PC-3 (cell line): ENCODE measurements around the gene TNRC6C. TPM values are rescaled to one million over a fixed set of nuclear protein-coding genes. Genes with fewer than 3 reads are reported as not detected.
"Not testable (repeated sequence)": the region's sequence is repeated elsewhere in the genome, so short reads cannot be mapped to it uniquely, and the experiment has no call there.

ENCODE experiments used
- ATAC-seq: fragments of 200-7000 bp; cut with Tn5 transposase; 2 replicates; pipeline ENCODE4 v1.9.1; 2020; ENCODE audit warnings: mild to moderate bottlenecking, moderate library complexity
- BruUV-seq: library from RNA; stranded (reverse); fragments of 400-500 nt; replicated peaks from 2 replicates; lab custom pipeline; 2021; lab: Mats Ljungman, UMichigan
- CTCF ChIA-PET: fragments of 300-600 bp; sonication (Branson Sonifier 250); formaldehyde crosslinking; loops from one replicate; lab custom pipeline; 2022; ENCODE audit warnings: antibody characterized with exemption; lab: Charles Lee
- POLR2A ChIA-PET: fragments of 300-600 bp; sonication (Branson Sonifier 250); formaldehyde crosslinking; loops from one replicate; lab custom pipeline; 2022; ENCODE audit warnings: antibody characterized with exemption; ENCODE audit not compliant: unreplicated experiment; lab: Charles Lee
- DNase-seq: peaks from one replicate; pipeline ENCODE4 v3.0.0-alpha.2; 2015
- H2AFZ ChIP-seq: fragments of 300-600 bp; sonication (generic); 2 replicates; pipeline ENCODE4 v1.6.0; 2016; ENCODE audit warnings: antibody characterized with exemption, low read length
- H3F3A ChIP-seq: fragments of 300-600 bp; sonication (generic); one replicate; pipeline ENCODE4 v1.6.0; 2017; ENCODE audit warnings: antibody characterized with exemption, low read length, control low read depth, mild to moderate bottlenecking; ENCODE audit not compliant: unreplicated experiment
- H3K27ac ChIP-seq: fragments of 300-600 bp; sonication (generic); 2 replicates; pipeline ENCODE4 v1.5.1; 2016; ENCODE audit warnings: mild to moderate bottlenecking, low read length
- H3K27me3 ChIP-seq: fragments of 300-600 bp; sonication (generic); 2 replicates; pipeline ENCODE4 v1.6.1; 2016; ENCODE audit warnings: low read length, mixed read lengths
- H3K36me3 ChIP-seq: fragments of 300-600 bp; sonication (generic); 2 replicates; pipeline ENCODE4 v1.6.1; 2016; ENCODE audit warnings: low read depth, mixed run types, low read length, mixed read lengths
- H3K4me1 ChIP-seq: fragments of 300-600 bp; sonication (generic); 2 replicates; pipeline ENCODE4 v1.5.1; 2016; ENCODE audit warnings: low read length; ENCODE audit not compliant: insufficient read depth
- H3K4me2 ChIP-seq: fragments of 300-600 bp; sonication (generic); 2 replicates; pipeline ENCODE4 v1.6.0; 2016; ENCODE audit warnings: low read length
- H3K4me3 ChIP-seq: fragments of 300-600 bp; sonication (generic); 2 replicates; pipeline ENCODE4 v1.5.1; 2016; ENCODE audit warnings: mild to moderate bottlenecking, low read length, mixed read lengths
- H3K79me2 ChIP-seq: fragments of 300-600 bp; sonication (generic); 2 replicates; pipeline ENCODE4 v1.6.1; 2017; ENCODE audit warnings: low read length, mixed read lengths
- H3K9ac ChIP-seq: fragments of 300-600 bp; sonication (generic); 2 replicates; pipeline ENCODE4 v1.6.0; 2016; ENCODE audit warnings: mild to moderate bottlenecking, low read length
- H3K9me2 ChIP-seq: fragments of 300-600 bp; sonication (generic); replicated peaks from 2 replicates; pipeline ENCODE4 v1.6.1; 2016; ENCODE audit warnings: mixed run types, low read length, mixed read lengths
- H3K9me3 ChIP-seq: fragments of 300-600 bp; sonication (generic); 2 replicates; pipeline ENCODE4 v1.6.1; 2016; ENCODE audit warnings: low read length, mixed read lengths
- H4K20me1 ChIP-seq: fragments of 300-600 bp; sonication (generic); 2 replicates; pipeline ENCODE4 v1.6.1; 2016; ENCODE audit warnings: low read length, mixed read lengths
- CTCF ChIP-seq: fragments of 300-600 bp; sonication (generic); conservative IDR thresholded peaks from 2 replicates; pipeline ENCODE4 v1.5.1; 2017; ENCODE audit warnings: antibody characterized with exemption, low read depth, mild to moderate bottlenecking, low read length
- EZH2 ChIP-seq: fragments of 300-600 bp; sonication (generic); IDR thresholded peaks from one replicate; pipeline ENCODE4 v1.6.1; 2017; ENCODE audit warnings: antibody characterized with exemption, mild to moderate bottlenecking, low read length; ENCODE audit not compliant: unreplicated experiment
- EZH2phosphoT487 ChIP-seq: fragments of 300-600 bp; sonication (generic); IDR thresholded peaks from 2 replicates; pipeline ENCODE4 v1.6.1; 2018; ENCODE audit warnings: mild to moderate bottlenecking, antibody characterized with exemption, low read length, borderline replicate concordance
- intact Hi-C: fragments of 100-400 bp; cut with micrococcal nuclease; formaldehyde crosslinking; loops from 2 replicates; pipeline ENCODE4 v1.9.0; 2023
- total RNA-seq: library from RNA; depleted of rRNA; stranded (reverse); fragments of >200 nt; gene quantifications from 2 replicates; pipeline ENCODE4 v1.2.3, GENCODE V29; 2014

TNRC6C gene
- total RNA-seq, 1 experiment from 2014 or later: 5.3 TPM

- intact Hi-C loops: no loop called here
- H4K20me1 ChIP-seq: no peaks in the 10 kb centered on the region
- H3K79me2 ChIP-seq: no peaks in the 10 kb centered on the region
- DNase-seq: no peak
- ATAC-seq: no peak
- CTCF ChIA-PET: no interaction called here
- TF ChIP-seq CTCF (no peak), EZH2phosphoT487 (no peak), EZH2 (no peak)
- no TSS peak for BruUV-seq
- H3K27me3 ChIP-seq: peaks cover 73% of the 10 kb centered on the region
- no peaks in the 10 kb centered on the region for H3F3A ChIP-seq
- no peaks in the 10 kb centered on the region for H3K9me2 ChIP-seq
- no peaks in the 10 kb centered on the region for H3K9me3 ChIP-seq
- no peaks in the 10 kb centered on the region for H3K36me3 ChIP-seq
- H3K27ac ChIP-seq: no peak overlapping the region
- POLR2A ChIA-PET: interaction anchor here (0.6 kb wide), 1 partner anchor 75 kb away, joined by 3 read pairs; no protein-coding TSS in a partner anchor
- no peak overlapping the region for H3K9ac ChIP-seq
- H3K4me2 ChIP-seq: no peak overlapping the region
- H3K4me1 ChIP-seq: no peaks in the 10 kb centered on the region
- no peak overlapping the region for H2AFZ ChIP-seq
- no peak overlapping the region for H3K4me3 ChIP-seq
These were observed 6.8 kb downstream of the TNRC6C start for GRCh38 chr17:77965352-77965751.

- no peak for ATAC-seq
- H3K9me3 ChIP-seq: no peaks in the 10 kb centered on the region
- H3K4me2 ChIP-seq: no peak overlapping the region
- DNase-seq: no peak
- TF ChIP-seq EZH2phosphoT487: no peak
- no peak for TF ChIP-seq EZH2
- no peak for TF ChIP-seq CTCF
- H3K27me3 ChIP-seq: peaks cover 76% of the 10 kb centered on the region
- H3K36me3 ChIP-seq: no peaks in the 10 kb centered on the region
- CTCF ChIA-PET: no interaction called here
- no peaks in the 10 kb centered on the region for H3K9me2 ChIP-seq
- no peak overlapping the region for H3K27ac ChIP-seq
- no peaks in the 10 kb centered on the region for H3K79me2 ChIP-seq
- POLR2A ChIA-PET: no interaction called here
- no peaks in the 10 kb centered on the region for H3F3A ChIP-seq
- H4K20me1 ChIP-seq: no peaks in the 10 kb centered on the region
- no peak overlapping the region for H3K4me3 ChIP-seq
- BruUV-seq: no TSS peak
- H3K4me1 ChIP-seq: no peaks in the 10 kb centered on the region
- intact Hi-C loops: no loop called here
- no peak overlapping the region for H3K9ac ChIP-seq
- H2AFZ ChIP-seq: no peak overlapping the region
These were observed 8.0 kb downstream of the TNRC6C start for GRCh38 chr17:77966476-77966875.

- Histone ChIP-seq H3K27ac (no peak overlapping the region), H3K36me3 (no peaks in the 10 kb centered on the region), H3K4me2 (no peak overlapping the region), H3K4me3 (no peak overlapping the region), H3K9me2 (no peaks in the 10 kb centered on the region), H3K27me3 (peaks cover 68% of the 10 kb centered on the region), H4K20me1 (no peaks in the 10 kb centered on the region), H3F3A (no peaks in the 10 kb centered on the region), H3K79me2 (no peaks in the 10 kb centered on the region), H3K9ac (no peak overlapping the region), H3K4me1 (no peaks in the 10 kb centered on the region), H3K9me3 (no peaks in the 10 kb centered on the region), H2AFZ (no peak overlapping the region)
- TF ChIP-seq EZH2phosphoT487: no peak
- POLR2A ChIA-PET: no interaction called here
- intact Hi-C loops: no loop called here
- BruUV-seq: no TSS peak
- DNase-seq: no peak
- ATAC-seq: no peak
- CTCF ChIA-PET: no interaction called here
These were observed 10.3 kb downstream of the TNRC6C start for GRCh38 chr17:77968788-77969187.

- CTCF ChIA-PET: interaction anchor here (0.6 to 1.0 kb wide), 2 partner anchors 41 to 42 kb away, joined by 5 to 8 read pairs; no protein-coding TSS in a partner anchor
- H3K4me2 ChIP-seq, H3K9ac ChIP-seq, DNase-seq, H3K79me2 ChIP-seq, H3F3A ChIP-seq, H3K9me2 ChIP-seq, H3K27ac ChIP-seq, H3K36me3 ChIP-seq, ATAC-seq, H3K4me1 ChIP-seq, intact Hi-C loops, BruUV-seq, POLR2A ChIA-PET, H3K9me3 ChIP-seq, H3K4me3 ChIP-seq, H2AFZ ChIP-seq, H4K20me1 ChIP-seq: not testable (repeated sequence)
- peaks cover 72% of the 10 kb centered on the region for H3K27me3 ChIP-seq
These were observed 13.8 kb downstream of the TNRC6C start for GRCh38 chr17:77972271-77972670.
